Neural progenitor cell (in vitro differentiated cells): ENCODE results near the gene KCTD15.

Source experiments
- EZH2 ChIP-seq: fragments of 200-600 bp; sonication (generic); IDR thresholded peaks from 2 replicates; pipeline ENCODE4 v1.6.1; 2017; ENCODE audit warnings: antibody characterized with exemption, mild to moderate bottlenecking, moderate library complexity
- EZH2phosphoT487 ChIP-seq: fragments of 200-600 bp; sonication (generic); IDR thresholded peaks from 2 replicates; pipeline ENCODE4 v1.6.1; 2017; ENCODE audit warnings: antibody characterized with exemption
- TF ChIP-seq, protein P1 (sequence below): fragments of 200-600 bp; sonication (generic); IDR thresholded peaks from 2 replicates; pipeline ENCODE4 v1.5.1; 2017; ENCODE audit warnings: antibody characterized with exemption, mild to moderate bottlenecking

DNA sequence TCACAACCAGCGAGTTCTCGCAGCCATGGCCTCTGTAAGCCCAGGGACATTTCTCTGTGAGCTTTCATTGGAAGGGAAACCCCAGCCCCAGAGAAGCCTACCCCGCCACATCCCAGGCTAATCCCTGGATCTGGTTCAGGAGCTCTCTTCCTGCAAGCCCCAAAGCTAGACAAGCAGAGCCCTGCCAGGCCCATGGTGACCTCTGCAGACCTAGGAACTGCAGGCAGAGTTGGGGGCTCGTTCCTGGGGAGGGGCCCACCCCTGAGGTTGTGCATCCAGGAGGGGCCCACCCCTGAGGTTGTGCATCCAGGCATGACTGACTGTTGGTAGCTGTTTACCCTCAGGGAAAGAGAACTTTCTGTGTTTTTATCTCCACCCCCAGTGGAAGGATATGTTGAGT lies 21.7 kb downstream of the KCTD15 start:
- TF ChIP-seq, protein P1, sequence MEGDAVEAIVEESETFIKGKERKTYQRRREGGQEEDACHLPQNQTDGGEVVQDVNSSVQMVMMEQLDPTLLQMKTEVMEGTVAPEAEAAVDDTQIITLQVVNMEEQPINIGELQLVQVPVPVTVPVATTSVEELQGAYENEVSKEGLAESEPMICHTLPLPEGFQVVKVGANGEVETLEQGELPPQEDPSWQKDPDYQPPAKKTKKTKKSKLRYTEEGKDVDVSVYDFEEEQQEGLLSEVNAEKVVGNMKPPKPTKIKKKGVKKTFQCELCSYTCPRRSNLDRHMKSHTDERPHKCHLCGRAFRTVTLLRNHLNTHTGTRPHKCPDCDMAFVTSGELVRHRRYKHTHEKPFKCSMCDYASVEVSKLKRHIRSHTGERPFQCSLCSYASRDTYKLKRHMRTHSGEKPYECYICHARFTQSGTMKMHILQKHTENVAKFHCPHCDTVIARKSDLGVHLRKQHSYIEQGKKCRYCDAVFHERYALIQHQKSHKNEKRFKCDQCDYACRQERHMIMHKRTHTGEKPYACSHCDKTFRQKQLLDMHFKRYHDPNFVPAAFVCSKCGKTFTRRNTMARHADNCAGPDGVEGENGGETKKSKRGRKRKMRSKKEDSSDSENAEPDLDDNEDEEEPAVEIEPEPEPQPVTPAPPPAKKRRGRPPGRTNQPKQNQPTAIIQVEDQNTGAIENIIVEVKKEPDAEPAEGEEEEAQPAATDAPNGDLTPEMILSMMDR, result no peak
- TF ChIP-seq EZH2, result no peak
- TF ChIP-seq EZH2phosphoT487, result no peak
